ENCODE data around the gene COLEC12.

- no peak for TF ChIP-seq ZFP30 (CRISPR knock-in tag; IDR thresholded peaks at IDR 0.05)
- TF ChIP-seq PATZ1 (CRISPR knock-in tag; IDR thresholded peaks at IDR 0.05; ENCODE audit: borderline replicate concordance) = no peak
- TF ChIP-seq OSR1 (CRISPR knock-in tag; IDR thresholded peaks at IDR 0.05) = no peak
- TF ChIP-seq CSRNP3 (CRISPR knock-in tag; IDR thresholded peaks at IDR 0.05) = no peak
- TF ChIP-seq POU6F1 (CRISPR knock-in tag; IDR thresholded peaks at IDR 0.05; ENCODE audit: borderline replicate concordance, low read depth) = no peak
- TF ChIP-seq BACH2 (CRISPR knock-in tag; IDR thresholded peaks at IDR 0.05; ENCODE audit: borderline replicate concordance) = no peak
- no peak for TF ChIP-seq ARNTL (CRISPR knock-in tag; IDR thresholded peaks at IDR 0.05; ENCODE audit: borderline replicate concordance, low read depth)
- no peak for TF ChIP-seq TSHZ2 (CRISPR knock-in tag; IDR thresholded peaks at IDR 0.05)
- no peak for TF ChIP-seq RARB (CRISPR knock-in tag; IDR thresholded peaks at IDR 0.05)
- no peak for TF ChIP-seq TOX (CRISPR knock-in tag; IDR thresholded peaks at IDR 0.05; ENCODE audit: borderline replicate concordance)
- TF ChIP-seq ZC3H10 (CRISPR knock-in tag; IDR thresholded peaks at IDR 0.05) = no peak
Observed at GRCh38 chr18:336713-337112, 163.8 kb downstream of the COLEC12 start.

Data from SK-N-SH treated with all-trans-retinoic acid at 6 μM for 48 hours (cell line).